Measurements from ENCODE around the gene MLLT10.

MLLT10 gene

GRCh38 chr10:21501731-21502347 is 32.2 kb upstream of the MLLT10 start:
- DNase-seq = no peak

GRCh38 chr10:21502348-21502740 is 31.7 kb upstream of the MLLT10 start:
- DNase-seq = no peak

- no peak for DNase-seq
These were observed 30.5 kb upstream of the MLLT10 start for GRCh38 chr10:21503542-21503941.

- no peak for DNase-seq
These were observed 28.2 kb upstream of the MLLT10 start for GRCh38 chr10:21505711-21506278.

DNA sequence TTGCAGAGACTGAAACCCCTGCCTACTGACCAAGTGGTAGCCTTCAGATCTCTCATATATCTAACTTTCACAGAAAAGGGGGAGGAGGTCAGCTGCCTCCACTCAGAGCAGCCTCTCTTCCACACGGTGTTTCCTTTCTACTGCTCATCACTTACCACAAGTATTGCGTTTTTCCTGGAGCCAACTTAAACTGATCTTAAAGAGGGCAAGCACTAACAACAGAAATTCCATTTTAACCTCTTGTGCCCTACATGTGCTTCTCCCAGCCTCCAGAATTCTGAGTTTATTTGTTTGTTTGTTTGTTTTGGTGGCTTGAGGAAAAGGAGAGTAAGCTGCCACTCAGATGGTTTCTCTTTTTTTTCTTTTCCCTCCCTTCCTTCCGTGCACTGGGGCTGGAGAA is 27.7 kb upstream of the MLLT10 start:
- DNase-seq = no peak

GRCh38 chr10:21507150-21507549 is 26.9 kb upstream of the MLLT10 start:
- DNase-seq = no peak

DNA sequence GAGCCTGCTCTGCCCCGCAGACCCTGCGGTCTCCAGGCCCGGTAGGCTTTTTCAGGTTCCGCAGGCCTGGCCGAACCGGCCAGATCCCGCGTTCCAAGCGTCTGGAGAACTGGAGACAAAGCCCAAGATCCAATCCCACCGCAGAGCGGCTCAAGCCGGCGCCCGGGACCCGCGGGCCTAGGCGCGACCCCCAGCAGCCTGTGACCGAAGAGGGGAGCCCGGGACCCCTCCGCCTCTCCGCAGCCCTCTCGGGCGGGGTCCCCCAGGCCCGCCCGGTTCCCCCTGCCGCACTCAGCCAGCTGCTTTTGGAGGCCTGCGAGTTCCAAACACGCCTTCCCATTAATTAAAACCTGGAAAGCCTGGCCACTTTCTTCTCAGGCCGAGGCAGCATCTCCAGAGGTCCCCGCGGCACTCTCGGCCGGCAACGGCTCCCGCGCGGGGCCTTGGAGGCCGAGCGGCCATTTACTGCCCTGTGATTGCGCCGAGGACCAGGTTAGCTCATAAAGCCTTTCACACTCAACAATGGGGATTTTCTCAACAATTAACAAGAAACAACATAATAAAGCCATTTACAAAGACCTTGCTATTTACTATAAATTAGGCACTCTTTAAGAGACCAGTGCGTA is 25.2 kb upstream of the MLLT10 start:
- DNase-seq = no peak

- DNase-seq = no peak
These were observed 24.4 kb upstream of the MLLT10 start for GRCh38 chr10:21509341-21510240.

DNA sequence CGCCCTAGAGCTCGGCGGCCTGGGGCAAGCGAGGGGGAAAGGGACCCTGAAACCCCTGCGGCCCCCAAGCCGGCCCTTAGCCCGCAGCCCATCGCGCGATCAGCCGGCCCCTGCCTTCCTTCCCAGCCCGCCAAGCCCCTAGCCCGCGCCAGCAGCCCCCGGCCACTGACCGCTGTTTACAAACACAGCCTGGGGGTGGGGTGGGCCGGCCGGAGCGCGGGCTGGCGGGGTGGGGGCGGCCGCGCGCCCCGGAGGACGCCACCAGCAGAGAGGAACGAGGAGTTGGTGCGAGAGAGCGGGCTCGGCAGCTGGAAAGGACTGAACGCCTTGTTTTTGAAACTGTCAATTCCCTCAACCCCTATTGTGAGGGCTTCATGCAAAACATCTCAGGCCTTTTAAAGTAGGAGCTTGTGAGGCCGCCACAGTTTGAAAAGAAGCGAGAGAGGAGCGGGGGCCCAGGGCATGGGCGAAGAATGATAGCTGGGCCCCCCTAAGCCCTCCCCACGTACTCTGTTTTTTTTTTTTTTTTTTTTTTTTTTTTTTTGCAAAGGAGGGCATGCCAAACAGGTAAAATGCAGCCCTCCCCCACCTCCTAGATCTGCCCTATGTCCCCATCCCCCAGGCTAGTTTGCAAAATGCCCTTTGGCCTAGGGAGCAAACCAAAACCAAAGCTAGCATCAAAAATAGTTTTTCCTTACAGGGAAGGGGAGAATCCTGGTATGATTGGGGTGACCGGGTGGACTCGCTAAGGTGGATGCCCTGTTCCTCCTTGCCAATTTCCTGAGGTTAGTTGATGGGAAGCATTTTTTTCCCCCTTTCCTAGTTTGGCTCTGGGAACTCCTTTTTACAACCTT is 23.6 kb upstream of the MLLT10 start:
- no peak for DNase-seq

DNA sequence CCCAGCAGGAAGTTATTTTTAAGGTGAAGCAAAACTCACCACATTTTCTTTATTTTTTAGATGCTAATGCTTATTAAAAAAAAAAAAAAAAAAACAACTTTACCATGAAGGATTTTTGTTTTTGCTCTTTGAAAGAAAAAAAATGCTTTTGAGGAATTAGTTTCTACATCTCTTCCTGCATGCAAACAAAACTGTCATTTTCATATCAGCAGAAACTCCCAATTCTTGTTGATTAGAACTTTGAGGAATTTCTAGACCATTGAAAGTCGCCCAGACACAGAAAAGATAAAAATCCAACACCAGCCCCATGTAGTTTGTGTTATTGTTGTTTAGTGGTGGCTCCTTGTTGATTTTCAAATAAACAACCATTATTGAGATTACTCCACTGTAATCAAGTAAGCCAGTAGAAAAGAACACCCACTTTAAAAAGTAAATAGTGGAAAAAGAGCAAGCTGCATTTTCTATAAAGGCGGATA is 22.9 kb upstream of the MLLT10 start:
- DNase-seq = no peak

DNA sequence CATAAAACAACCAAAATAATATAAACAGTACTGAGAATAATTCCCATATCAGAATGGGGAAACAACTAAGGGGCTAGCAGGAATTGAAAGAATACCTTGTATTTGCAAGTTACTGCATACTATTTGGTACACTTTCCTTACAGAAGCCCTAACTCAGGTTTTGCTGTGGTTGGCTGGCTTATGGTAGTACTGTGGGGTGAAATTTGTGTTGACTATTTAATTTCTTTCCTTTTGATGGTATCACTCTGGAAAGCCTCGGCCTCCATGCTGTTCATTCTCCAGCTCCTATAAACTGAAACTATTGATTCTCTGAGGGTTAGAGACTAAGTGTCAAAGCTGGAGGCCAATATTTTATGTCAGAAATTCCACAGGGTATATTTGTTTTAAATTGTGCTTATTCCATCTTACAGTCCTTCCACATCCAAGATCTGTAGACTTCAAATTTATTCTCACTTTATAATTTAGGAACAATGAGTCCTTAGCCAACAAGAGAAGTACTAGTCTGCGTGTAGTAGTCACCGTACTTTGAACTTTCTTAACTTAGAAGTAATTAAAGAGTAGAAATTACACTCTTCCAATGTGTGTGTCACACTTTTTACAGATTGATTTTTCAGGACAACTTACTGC is 22.0 kb upstream of the MLLT10 start:
- no peak for DNase-seq

DNA sequence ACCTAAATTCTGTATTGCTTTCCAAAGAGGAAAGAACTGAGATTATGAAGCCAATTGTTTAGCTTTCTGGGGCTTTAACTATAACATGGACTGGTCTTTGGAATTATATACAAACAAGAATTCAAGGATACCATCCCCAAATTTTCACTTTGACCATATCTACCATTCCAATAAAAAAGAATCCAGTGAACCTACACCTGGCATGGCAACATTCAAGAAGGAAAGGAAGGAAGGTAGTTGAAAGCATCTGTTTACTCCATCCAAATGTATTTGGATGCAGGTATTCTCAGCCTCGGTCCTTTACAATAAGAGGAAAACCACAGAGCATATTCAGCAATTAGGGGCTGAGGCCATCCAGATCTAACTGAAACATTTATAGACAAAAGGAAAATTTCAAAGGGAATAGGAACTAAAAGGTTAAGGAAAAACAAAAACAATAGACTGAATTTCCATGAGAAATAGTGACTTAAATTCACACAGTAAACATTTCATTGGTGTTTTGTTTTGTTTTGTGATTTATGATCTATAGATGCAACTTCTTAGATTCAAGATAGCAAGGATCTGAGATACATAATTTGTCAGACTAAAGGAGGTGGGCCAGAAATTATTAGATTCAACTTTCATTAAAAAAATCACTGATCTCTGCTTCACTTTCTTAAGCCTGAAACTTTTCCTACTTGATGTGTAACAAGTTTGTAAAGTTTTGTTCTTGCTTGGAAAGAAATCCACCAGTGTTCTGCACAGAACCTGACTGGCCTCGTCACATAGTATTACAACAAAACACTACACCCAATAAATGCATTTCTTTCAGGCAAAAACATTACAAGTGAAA is 21.2 kb upstream of the MLLT10 start:
- DNase-seq = no peak

DNA sequence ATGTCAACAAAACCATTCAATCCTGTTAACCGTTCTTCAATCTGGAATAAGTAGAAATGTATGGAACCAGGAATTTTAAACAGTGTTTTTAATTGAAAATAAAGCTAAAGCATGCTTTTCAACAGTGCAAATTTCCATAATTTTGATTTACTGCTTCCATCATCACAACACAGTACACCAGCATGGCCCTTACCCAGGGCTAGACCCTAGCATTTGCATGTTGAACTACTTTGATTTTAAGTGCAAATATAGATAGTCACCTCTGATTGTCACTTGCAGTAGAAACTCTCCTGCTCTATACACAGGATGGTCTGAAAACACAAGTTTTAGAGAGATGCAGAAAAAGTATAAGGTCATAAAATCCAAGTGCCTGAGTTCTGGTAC is 20.6 kb upstream of the MLLT10 start:
- no peak for DNase-seq

DNA sequence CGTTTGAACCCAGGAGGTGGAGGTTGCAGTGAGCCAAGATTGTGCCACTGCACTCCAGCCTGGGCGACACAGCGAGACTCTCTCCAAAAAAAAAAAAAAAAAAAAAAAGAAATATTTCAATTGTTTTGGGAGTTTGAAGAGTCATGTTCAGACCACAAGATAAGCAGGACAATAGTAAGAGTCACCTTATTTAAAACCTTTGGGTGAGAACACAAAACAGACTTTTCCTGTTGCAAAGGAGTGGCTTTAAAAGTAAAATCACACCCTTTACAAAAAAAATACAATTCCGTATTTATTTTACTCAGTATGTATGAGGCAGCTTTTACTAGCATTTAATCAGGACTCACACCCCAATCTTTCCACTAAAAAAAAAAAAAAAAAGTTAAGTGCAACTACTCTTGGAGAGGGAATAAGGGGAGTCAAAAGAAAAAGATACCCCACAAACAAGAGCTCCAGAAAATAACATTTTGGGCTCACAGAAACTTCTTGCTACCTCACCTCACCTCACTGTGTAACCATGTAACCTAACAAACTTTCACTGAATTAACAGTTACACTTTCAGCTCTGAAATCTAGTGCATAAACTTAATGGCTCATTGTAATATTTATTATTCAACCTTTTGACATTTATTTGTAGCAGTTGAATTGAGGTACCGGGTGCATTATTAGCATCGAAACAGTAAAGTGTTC is 19.8 kb upstream of the MLLT10 start:
- DNase-seq = no peak

DNA sequence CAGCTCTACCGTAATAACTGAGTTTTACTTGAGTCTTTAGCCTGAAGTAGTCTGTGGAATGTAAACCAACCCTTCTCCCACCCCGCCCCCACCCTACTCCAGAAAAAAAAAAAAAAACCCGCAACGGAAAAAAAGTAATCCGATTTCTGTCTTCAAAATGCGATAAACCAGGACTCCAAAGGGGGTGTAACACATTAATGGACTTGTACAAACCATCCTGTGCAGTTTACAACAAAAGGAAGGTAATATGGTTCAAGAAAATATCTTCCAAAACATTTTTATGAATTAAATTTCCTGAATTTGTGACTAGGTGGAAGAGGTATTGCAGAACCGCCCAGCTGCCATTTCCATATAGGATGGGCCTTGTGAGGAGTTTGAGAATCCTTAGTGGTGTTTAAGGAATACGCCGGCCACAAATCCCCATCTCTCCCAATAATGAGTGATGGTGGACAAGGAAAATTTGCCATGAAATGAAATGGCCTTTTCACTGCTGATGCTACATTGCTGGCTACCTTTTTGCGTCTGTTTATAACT is 19.1 kb upstream of the MLLT10 start:
- no peak for DNase-seq

GRCh38 chr10:21515361-21516241 is 18.4 kb upstream of the MLLT10 start:
- DNase-seq = no peak

GRCh38 chr10:21516242-21517131 is 17.5 kb upstream of the MLLT10 start:
- DNase-seq = peak in 1 of 2 experiments; percentile 27
